IPS-11a (cell line): ENCODE results near the gene CAPN3.
"Not testable (repeated sequence)": the region's sequence is repeated elsewhere in the genome, so short reads cannot be mapped to it uniquely, and the experiment has no call there.

Experiments used
- H3K4me3 ChIP-seq: one replicate; pipeline ENCODE4 v1.5.1; 2013; ENCODE audit warnings: low read depth, low read length, control low read depth

The CAPN3 gene

GRCh38 chr15:42359249-42359648, at the start of gene CAPN3:
Gene CAPN3, plus strand, starts transcription at chr15:42359501. Its CDS starts 305 bp downstream, at chr15:42359806.
- no peak within 1 kb of the TSS for H3K4me3 ChIP-seq

GRCh38 chr15:42313463-42313862, 45.8 kb upstream of the CAPN3 start:
- no peak overlapping the region for H3K4me3 ChIP-seq

GRCh38 chr15:42314818-42315217, 44.5 kb upstream of the CAPN3 start:
- H3K4me3 ChIP-seq = no peak overlapping the region

- no peak overlapping the region for H3K4me3 ChIP-seq
These were observed 43.8 kb upstream of the CAPN3 start for GRCh38 chr15:42315521-42315920.

- H3K4me3 ChIP-seq = not testable (repeated sequence)
These were observed 43.0 kb upstream of the CAPN3 start for GRCh38 chr15:42316282-42316805.

- H3K4me3 ChIP-seq = no peak overlapping the region
These were observed 40.1 kb upstream of the CAPN3 start for GRCh38 chr15:42319206-42319605.

- H3K4me3 ChIP-seq = no peak overlapping the region
These were observed 35.0 kb upstream of the CAPN3 start for GRCh38 chr15:42324308-42324707.

- no peak overlapping the region for H3K4me3 ChIP-seq
These were observed 30.1 kb upstream of the CAPN3 start for GRCh38 chr15:42329161-42329560.

GRCh38 chr15:42329992-42330391, 29.3 kb upstream of the CAPN3 start:
- no peak overlapping the region for H3K4me3 ChIP-seq

- H3K4me3 ChIP-seq = no peak overlapping the region
These were observed 28.1 kb upstream of the CAPN3 start for GRCh38 chr15:42331235-42331634.

GRCh38 chr15:42332331-42332730, 27.0 kb upstream of the CAPN3 start:
- H3K4me3 ChIP-seq = no peak overlapping the region

- no peak overlapping the region for H3K4me3 ChIP-seq
These were observed 24.2 kb upstream of the CAPN3 start for GRCh38 chr15:42335074-42335473.

- not testable (repeated sequence) for H3K4me3 ChIP-seq
These were observed 22.7 kb upstream of the CAPN3 start for GRCh38 chr15:42336650-42337049.

GRCh38 chr15:42337104-42337503, 22.2 kb upstream of the CAPN3 start:
- not testable (repeated sequence) for H3K4me3 ChIP-seq

- no peak overlapping the region for H3K4me3 ChIP-seq
These were observed 20.8 kb upstream of the CAPN3 start for GRCh38 chr15:42338500-42338899.

GRCh38 chr15:42343596-42344232, 15.6 kb upstream of the CAPN3 start:
- no peak overlapping the region for H3K4me3 ChIP-seq

GRCh38 chr15:42344763-42345162, 14.5 kb upstream of the CAPN3 start:
- H3K4me3 ChIP-seq = no peak overlapping the region

- H3K4me3 ChIP-seq = no peak overlapping the region
These were observed 13.8 kb upstream of the CAPN3 start for GRCh38 chr15:42345504-42345903.

GRCh38 chr15:42348083-42348482, 11.2 kb upstream of the CAPN3 start:
- H3K4me3 ChIP-seq = no peak overlapping the region

- H3K4me3 ChIP-seq = no peak overlapping the region
These were observed 10.1 kb upstream of the CAPN3 start for GRCh38 chr15:42349186-42349585.

- no peak overlapping the region for H3K4me3 ChIP-seq
These were observed 6.9 kb upstream of the CAPN3 start for GRCh38 chr15:42352401-42352800.

- no peak overlapping the region for H3K4me3 ChIP-seq
These were observed 6.2 kb upstream of the CAPN3 start for GRCh38 chr15:42353061-42353460.

- H3K4me3 ChIP-seq = no peak overlapping the region
These were observed 4.5 kb upstream of the CAPN3 start for GRCh38 chr15:42354824-42355223.
